Ovary (tissue), 9 donors: ENCODE measurements around the gene SLC29A1. TPM values are rescaled to one million over a fixed set of nuclear protein-coding genes. Genes with fewer than 3 reads are reported as not detected.

Experiments used
- DNase-seq, 5 donors: peaks; one replicate each; pipeline ENCODE4 v3.0.0-alpha.2; 2019 to 2020
- H3K27ac ChIP-seq, 2 donors: fragments of 200-600 bp; one replicate each; pipeline versions ENCODE4 v1.5.1 to v1.8.0; 2019 to 2022
- H3K27me3 ChIP-seq: fragments of 200-600 bp; one replicate; pipeline ENCODE4 v1.8.0; 2022
- H3K36me3 ChIP-seq: fragments of 200-600 bp; sonication (generic); one replicate; pipeline ENCODE4 v1.5.1; 2019
- H3K4me1 ChIP-seq: one replicate; pipeline ENCODE4 v1.8.1; 2013; ENCODE audit warnings: mild to moderate bottlenecking, moderate library complexity; ENCODE audit not compliant: insufficient read depth
- H3K4me3 ChIP-seq: fragments of 200-600 bp; sonication (generic); one replicate; pipeline ENCODE4 v1.5.1; 2017
- H3K9me3 ChIP-seq, 2 donors: fragments of 200-600 bp in 1 of 2; sonication (generic) in 1 of 2; one replicate each; pipeline versions ENCODE4 v1.5.1 to v1.8.1; 2013 to 2019; ENCODE audit warnings: mild to moderate bottlenecking in 1 of 2, moderate library complexity in 1 of 2
- EP300 ChIP-seq: sonication (generic); formaldehyde crosslinking; IDR thresholded peaks from one replicate; pipeline ENCODE4 v1.6.1; 2017; ENCODE audit warnings: antibody characterized with exemption
- POLR2A ChIP-seq: fragments of 450-650 bp; IDR thresholded peaks from one replicate; pipeline ENCODE4 v1.6.1; 2017; ENCODE audit warnings: antibody characterized with exemption, mild to moderate bottlenecking, moderate library complexity
- WGBS, 3 donors: extraction: QIAGEN DNeasy Blood & Tissue Kit in 1 of 3; methylation state at CpG; one replicate each; pipeline versions ENCODE4 v1.1.5 to v1.1.7; 2013 to 2017; 5-methylcytosine and 5-hydroxymethylcytosine counted together
- intact Hi-C, 4 donors: fragments of 100-400 bp; cut with DNase I; formaldehyde crosslinking; loops; one replicate each; pipeline versions ENCODE4 v1.11.0 to v1.15.1; 2022 to 2023
- polyA plus RNA-seq, 2 donors: library from polyadenylated mRNA; stranded (reverse); fragments of 200-250 nt in 1 of 2; fragments of 350-450 nt in 1 of 2; fragmentation: Illumina TruSeq in 1 of 2; extraction: RNeasy Lipid Tissue Mini Kit (QIAGEN cat#74804) in 1 of 2; gene quantifications; one replicate each; pipeline ENCODE4 v1.2.3, GENCODE V29; 2013 to 2014
- total RNA-seq, 7 donors: library from RNA; depleted of rRNA in 2 of 7; stranded (reverse); fragments of >200 nt in 2 of 7; fragmentation: NEBNext Ultra II Directional in 3 of 7; extraction: Animal tissue kit (Norgen Biotek cat#: 25700) in 3 of 7; gene quantifications; one replicate each; pipeline versions ENCODE4 v1.1.0 to v1.2.4, GENCODE V29; 2016 to 2023
- TF ChIP-seq, protein P1 (sequence below), 3 donors: fragments of 450-650 bp in 2 of 3; fragments of 200-600 bp in 1 of 3; IDR thresholded peaks; one replicate each; pipeline versions ENCODE4 v1.5.1 to v1.8.0; 2016 to 2022; ENCODE audit warnings: antibody characterized with exemption in 3 of 3, mild to moderate bottlenecking in 1 of 3
- donor health status: DM: no; HTN: no; CAD: no; lungs with moderate emphysema.
- donor health status: DM: no; HTN: no; CAD: no.
- donor health status: Bipolar disorder and iron deficiency.
- donor health status: DM: yes; HTN: yes; CAD: no.
- donor health status: DM: no; HTN: no; CAD: no.
- donor health status: DM: yes; HTN: yes; CAD: no.

The SLC29A1 gene
- total and polyA plus RNA-seq, 9 donors, result 11.2 to 54.0 (median 30.2) TPM

DNA sequence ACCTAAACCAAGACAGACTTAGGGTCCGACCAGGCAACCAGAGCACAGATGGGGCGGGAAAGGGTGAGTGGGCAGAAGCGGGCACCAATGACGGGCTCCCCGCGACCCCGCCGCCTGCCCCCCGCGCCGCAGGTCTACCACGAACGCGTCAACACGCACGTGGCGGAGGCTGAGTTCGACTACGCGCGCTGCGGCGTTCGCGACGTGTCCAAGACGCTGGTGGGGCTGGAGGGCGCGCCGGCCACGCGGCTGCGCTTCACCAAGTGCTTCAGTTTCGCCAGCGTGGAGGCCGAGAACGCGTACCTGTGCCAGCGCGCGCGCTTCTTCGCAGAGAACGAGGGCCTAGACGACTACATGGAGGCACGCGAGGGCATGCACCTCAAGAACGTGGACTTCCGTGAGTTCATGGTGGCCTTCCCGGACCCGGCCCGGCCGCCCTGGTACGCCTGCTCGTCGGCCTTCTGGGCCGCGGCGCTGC is 51.9 kb downstream of the SLC29A1 start:
- Histone ChIP-seq H3K27ac (no peak overlapping the region), H3K27me3 (no peaks in the 10 kb centered on the region), H3K4me1 (no peaks in the 10 kb centered on the region), H3K4me3 (no peak overlapping the region), H3K9me3 (no peaks in the 10 kb centered on the region), H3K36me3 (no peaks in the 10 kb centered on the region)
- intact Hi-C loops, result no loop called here
- 77 to 94% (median 87%) methylated on average over 47 to 59 of the region's 59 CpGs for WGBS, 3 donors
- TF ChIP-seq, protein P1, sequence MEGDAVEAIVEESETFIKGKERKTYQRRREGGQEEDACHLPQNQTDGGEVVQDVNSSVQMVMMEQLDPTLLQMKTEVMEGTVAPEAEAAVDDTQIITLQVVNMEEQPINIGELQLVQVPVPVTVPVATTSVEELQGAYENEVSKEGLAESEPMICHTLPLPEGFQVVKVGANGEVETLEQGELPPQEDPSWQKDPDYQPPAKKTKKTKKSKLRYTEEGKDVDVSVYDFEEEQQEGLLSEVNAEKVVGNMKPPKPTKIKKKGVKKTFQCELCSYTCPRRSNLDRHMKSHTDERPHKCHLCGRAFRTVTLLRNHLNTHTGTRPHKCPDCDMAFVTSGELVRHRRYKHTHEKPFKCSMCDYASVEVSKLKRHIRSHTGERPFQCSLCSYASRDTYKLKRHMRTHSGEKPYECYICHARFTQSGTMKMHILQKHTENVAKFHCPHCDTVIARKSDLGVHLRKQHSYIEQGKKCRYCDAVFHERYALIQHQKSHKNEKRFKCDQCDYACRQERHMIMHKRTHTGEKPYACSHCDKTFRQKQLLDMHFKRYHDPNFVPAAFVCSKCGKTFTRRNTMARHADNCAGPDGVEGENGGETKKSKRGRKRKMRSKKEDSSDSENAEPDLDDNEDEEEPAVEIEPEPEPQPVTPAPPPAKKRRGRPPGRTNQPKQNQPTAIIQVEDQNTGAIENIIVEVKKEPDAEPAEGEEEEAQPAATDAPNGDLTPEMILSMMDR (IDR thresholded peaks at IDR 0.05), result no peak
- TF ChIP-seq EP300 (no peak), POLR2A (no peak)
- peak in 1 of 5 donors; percentile 37 for DNase-seq

DNA sequence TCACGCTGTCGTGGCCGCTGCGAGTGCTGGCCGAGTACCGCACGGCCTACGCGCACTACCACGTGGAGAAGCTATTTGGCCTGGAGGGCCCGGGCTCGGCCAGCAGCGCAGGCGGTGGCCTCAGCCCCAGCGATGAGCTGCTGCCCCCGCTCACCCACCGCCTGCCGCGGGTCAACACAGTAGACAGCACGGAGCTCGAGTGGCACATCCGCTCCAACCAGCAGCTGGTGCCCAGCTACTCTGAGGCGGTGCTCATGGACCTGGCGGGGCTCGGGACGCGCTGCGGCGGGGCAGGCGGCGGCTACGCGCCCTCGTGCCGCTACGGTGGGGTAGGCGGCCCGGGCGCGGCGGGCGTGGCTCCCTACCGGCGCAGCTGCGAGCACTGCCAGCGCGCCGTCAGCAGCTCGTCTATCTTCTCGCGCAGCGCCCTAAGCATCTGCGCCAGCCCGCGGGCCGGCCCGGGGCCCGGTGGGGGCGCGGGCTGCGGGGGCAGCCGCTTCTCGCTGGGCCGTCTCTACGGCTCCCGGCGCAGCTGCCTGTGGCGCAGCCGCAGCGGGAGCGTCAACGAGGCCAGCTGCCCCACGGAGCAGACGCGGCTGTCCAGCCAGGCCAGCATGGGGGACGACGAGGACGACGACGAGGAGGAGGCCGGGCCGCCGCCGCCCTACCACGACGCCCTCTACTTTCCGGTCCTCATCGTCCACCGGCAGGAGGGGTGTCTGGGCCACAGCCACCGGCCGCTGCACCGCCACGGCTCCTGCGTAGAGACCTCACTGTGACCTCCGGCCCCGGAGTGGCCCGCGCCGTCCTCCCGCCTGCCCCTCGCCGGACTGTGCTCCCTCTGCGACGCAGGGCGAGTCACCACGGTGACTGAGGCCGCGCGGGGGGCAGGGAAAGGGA is 52.6 kb downstream of the SLC29A1 start:
- Histone ChIP-seq H3K36me3 (no peaks in the 10 kb centered on the region), H3K27me3 (no peaks in the 10 kb centered on the region), H3K9me3 (no peaks in the 10 kb centered on the region), H3K27ac (no peak overlapping the region), H3K4me1 (no peaks in the 10 kb centered on the region), H3K4me3 (no peak overlapping the region)
- TF ChIP-seq EP300, result no peak
- no peak for TF ChIP-seq POLR2A
- DNase-seq, result peak in 1 of 5 donors; percentile 37
- intact Hi-C loops, result no loop called here
- WGBS, 3 donors, result 7 to 24% (median 12%) methylated on average over 54 to 109 of the region's 109 CpGs

DNA sequence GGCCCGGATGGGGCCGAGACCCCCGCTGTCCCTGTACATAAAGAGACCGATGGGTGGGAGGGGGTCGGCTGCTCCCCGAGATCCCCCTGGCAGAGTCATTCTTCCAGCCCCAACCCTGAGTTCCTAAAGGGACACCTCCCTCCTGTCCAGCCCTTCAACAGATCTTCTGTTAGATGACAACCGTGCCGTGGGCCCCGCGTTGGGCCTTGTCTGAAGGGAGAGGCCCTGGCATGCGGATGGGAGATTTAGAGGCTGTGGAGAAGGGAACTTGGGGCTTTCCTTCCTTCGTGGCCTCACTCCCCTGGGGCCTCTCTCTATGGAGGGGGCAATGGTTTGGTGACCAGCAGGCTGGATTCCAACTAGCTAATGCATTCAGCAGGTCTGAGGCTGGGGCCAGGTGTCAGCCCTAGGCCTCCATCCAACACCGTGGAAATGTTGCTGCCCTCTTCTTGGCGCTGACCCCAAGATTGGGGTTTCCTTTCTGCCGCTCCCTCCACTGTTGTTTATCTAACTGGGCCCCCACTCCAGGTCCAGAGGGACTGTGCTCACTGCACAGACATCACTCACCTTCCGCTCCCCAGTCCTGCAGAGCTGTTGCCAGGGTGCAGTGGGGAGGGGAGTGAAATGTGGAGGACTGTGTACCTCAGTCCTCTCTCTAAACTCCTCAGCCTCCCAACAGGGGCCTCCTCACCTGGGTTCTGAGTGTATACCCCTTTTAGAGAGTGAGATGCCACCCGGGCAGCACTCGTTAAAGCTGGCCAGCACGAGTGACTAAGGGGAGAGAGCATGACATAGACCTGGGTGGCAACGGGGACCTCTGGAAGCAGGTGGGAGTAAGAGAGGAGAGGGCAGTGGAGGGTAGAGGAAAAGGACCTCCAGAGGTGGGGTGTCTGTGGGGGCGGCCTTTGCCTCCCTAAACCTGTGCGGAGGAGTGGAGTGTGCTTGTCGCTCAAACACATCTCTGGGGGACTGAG is 53.6 kb downstream of the SLC29A1 start:
- 73 to 83% (median 74%) methylated on average over 19 to 23 of the region's 23 CpGs for WGBS, 3 donors
- no peaks in the 10 kb centered on the region for H3K4me1 ChIP-seq
- H3K27me3 ChIP-seq, result no peaks in the 10 kb centered on the region
- intact Hi-C loops, result no loop called here
- H3K4me3 ChIP-seq, result no peak overlapping the region
- DNase-seq, result no peak
- H3K36me3 ChIP-seq, result no peaks in the 10 kb centered on the region
- no peaks in the 10 kb centered on the region for H3K9me3 ChIP-seq
- TF ChIP-seq, protein P1 (IDR thresholded peaks at IDR 0.05), result no peak
- TF ChIP-seq POLR2A (no peak), EP300 (no peak)
- no peak overlapping the region for H3K27ac ChIP-seq

DNA sequence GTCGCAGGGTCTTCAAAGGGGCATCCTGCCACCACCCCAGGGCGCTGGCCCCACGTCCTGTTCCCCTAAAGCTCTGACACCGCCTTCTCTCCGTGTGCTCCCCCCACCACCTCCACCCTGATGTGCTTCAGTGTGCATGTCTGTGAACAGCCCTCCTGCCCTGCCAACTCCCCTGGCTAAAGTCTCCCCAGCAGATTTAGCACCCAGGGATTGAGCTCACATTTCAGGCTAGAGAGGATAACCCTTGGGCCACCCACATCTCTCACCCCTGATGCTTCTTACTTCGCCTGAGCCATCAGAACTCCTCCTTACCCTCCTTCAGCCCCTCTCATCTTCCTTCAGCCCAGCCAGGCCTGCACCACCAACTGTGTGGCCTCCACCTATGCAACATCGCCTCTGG is 54.4 kb downstream of the SLC29A1 start:
- TF ChIP-seq POLR2A (no peak), EP300 (no peak)
- TF ChIP-seq, protein P1 (IDR thresholded peaks at IDR 0.05), result no peak

More for the DNA sequence above, 54.4 kb downstream of the SLC29A1 start:
- WGBS, 3 donors, result 71 to 74% (median 73%) methylated on average over 7 of the region's 7 CpGs
- Histone ChIP-seq H3K4me3 (no peak overlapping the region), H3K27me3 (no peaks in the 10 kb centered on the region), H3K27ac (no peak overlapping the region), H3K9me3 (no peaks in the 10 kb centered on the region), H3K4me1 (no peaks in the 10 kb centered on the region), H3K36me3 (no peaks in the 10 kb centered on the region)
- DNase-seq, result no peak
- intact Hi-C loops, result no loop called here
